AG09319 (cell line): ENCODE measurements around the gene PRKG1.

ENCODE experiments used
- DNase-seq: peaks from one replicate; pipeline ENCODE4 v3.0.0-alpha.2; 2010; ENCODE audit warnings: low read depth; ENCODE audit errors: extremely low read depth
- CTCF ChIP-seq: IDR thresholded peaks from 2 replicates; pipeline ENCODE4 v1.5.1; 2011; ENCODE audit warnings: low read depth, mild to moderate bottlenecking, inconsistent platforms, low read length, moderate library complexity

The PRKG1 gene

GRCh38 chr10:52316500-52316899 is 1242.2 kb downstream of the PRKG1 start:
- no peak for TF ChIP-seq CTCF
- no peak for DNase-seq

GRCh38 chr10:52318136-52318701 is 1243.9 kb downstream of the PRKG1 start:
- no peak for DNase-seq
- TF ChIP-seq CTCF: no peak

- no peak for TF ChIP-seq CTCF
- peak; percentile 71 for DNase-seq
These were observed 1244.7 kb downstream of the PRKG1 start for GRCh38 chr10:52318822-52319464.

GRCh38 chr10:52319926-52320325 is 1245.6 kb downstream of the PRKG1 start:
- no peak for TF ChIP-seq CTCF
- no peak for DNase-seq

GRCh38 chr10:52322323-52322722 is 1248.0 kb downstream of the PRKG1 start:
- no peak for DNase-seq
- TF ChIP-seq CTCF: no peak

- no peak for DNase-seq
- no peak for TF ChIP-seq CTCF
These were observed 1248.6 kb downstream of the PRKG1 start for GRCh38 chr10:52322936-52323335.

- DNase-seq: no peak
- no peak for TF ChIP-seq CTCF
These were observed 1252.1 kb downstream of the PRKG1 start for GRCh38 chr10:52326382-52326781.
